Stimulated activated CD8-positive, alpha-beta memory T cell treated with anti-CD3 and anti-CD28 coated beads, Interleukin-2, amount 100 ng/mL, for 48 hours (primary cell): ENCODE measurements around the gene PRUNE1.

Experiments used
- DNase-seq, 2 donors: peaks; one replicate each; pipeline ENCODE4 v3.0.0-alpha.2; 2020; ENCODE audit warnings: low read depth in 2 of 2

The PRUNE1 gene

GRCh38 chr1:151008244-151009205 is at the start of gene PRUNE1:
Gene PRUNE1 (plus strand): TSS chr1:151008449. CDS start chr1:151008633, 184 bp downstream.
- peak; percentile 97 for DNase-seq

DNA sequence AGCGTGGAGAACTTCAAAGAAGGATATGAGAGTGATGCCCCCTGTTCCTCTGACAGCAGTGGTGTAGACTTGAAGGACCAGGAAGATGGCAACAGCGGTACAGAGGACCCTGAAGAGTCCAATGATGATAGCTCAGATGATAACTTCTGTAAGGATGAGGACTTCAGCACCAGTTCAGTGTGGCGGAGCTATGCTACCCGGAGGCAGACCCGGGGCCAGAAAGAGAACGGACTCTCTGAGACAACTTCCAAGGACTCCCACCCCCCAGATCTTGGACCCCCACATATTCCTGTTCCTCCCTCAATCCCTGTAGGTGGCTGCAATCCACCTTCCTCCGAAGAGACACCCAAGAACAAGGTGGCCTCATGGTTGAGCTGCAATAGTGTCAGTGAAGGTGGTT is 47.6 kb upstream of the PRUNE1 start:
- no peak for DNase-seq

DNA sequence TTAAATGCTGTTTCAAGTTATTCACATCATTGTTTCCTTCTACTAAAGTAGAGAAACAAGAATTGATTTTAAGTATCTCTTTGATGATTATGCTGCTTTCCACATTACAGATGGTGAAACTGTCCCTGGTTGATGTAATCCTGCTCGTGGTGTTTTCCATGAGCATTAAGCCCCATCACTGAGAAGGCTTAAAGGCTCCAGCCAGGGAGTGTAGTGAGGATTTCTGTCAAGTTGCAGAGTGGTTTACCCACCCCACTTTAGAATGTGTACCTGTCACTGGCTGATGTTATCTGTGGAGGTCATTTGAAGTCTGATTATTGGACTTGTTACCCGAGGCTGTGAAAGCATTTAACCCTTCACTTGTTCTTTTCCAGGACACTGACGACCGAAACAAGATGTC is 46.5 kb upstream of the PRUNE1 start:
- no peak for DNase-seq

GRCh38 chr1:150963321-150964163 is 44.7 kb upstream of the PRUNE1 start:
- no peak for DNase-seq

DNA sequence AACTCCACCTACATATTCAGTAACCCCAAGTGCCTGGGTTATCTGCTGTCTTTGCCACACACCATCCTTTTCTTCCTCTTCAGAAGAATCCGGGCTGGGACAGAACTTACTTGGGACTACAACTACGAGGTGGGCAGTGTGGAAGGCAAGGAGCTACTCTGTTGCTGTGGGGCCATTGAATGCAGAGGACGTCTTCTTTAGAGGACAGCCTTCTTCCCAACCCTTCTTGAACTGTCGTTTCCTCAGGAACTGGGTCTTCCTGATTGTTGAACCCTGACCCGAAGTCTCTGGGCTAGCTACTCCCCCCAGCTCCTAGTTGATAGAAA is 44.1 kb upstream of the PRUNE1 start:
- no peak for DNase-seq

DNA sequence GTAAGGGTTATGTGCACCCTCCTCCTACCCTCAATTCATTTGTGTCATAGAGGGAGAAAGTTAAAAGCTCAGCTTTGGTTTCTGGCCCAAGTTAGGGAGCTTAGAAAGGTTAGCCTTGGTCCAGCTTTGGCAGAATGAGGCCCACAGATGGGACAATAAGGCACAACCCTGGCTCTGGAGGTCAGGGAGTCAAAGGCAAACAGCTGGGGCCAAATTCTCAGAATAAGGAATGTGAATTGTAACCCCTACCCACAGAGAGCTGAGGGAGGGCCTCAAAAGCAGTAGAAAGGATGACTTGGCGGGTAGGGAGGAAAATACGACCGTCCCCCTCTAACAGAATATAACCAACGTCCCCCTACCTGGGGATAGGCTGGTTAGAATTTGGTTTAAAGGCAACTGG is 42.6 kb upstream of the PRUNE1 start:
- no peak for DNase-seq

DNA sequence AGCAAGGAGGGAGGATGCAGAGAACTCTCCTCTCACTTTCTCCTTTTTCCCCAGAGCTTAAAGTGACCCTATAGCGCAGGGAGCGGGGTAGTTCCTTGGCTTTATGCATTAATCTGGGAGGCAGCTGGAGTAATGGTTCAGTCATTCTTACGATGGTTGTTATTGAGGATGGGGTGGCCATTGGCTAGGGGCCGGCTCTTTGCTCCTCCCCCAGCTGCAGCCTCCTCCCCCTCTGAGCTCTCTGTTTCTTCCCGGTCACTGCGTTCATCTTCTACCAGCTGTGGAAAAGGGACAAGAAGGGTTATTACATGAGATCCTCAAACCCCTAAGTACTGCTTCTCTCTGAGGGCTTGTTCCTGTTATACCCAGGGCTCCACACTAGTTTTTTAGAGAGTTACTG is 42.2 kb upstream of the PRUNE1 start:
- no peak for DNase-seq

DNA sequence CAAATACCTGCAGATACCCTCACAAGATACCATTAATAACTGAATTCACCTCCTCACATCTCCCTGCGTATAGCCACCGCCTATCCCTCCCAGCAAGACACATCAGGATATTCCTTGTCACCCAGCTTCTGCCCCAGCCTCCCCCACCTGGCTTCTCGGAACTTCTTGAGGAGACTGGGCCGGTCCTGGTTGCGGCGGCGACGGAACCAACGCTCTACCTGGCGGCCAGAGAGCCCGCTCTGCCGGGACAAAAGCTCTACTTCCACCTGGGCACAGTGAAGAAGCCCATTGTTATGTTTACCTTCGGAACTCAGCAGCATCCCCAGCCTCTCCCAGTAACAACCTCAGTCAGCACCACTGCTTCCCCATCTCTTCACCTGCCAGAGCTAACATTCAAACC is 40.3 kb upstream of the PRUNE1 start:
- DNase-seq = no peak

GRCh38 chr1:150968491-150968890 is 39.8 kb upstream of the PRUNE1 start:
- no peak for DNase-seq

- no peak for DNase-seq
Measured at GRCh38 chr1:150969626-150970025, 38.6 kb upstream of the PRUNE1 start.

- DNase-seq = no peak
Measured at GRCh38 chr1:150970808-150971582, 37.3 kb upstream of the PRUNE1 start.

DNA sequence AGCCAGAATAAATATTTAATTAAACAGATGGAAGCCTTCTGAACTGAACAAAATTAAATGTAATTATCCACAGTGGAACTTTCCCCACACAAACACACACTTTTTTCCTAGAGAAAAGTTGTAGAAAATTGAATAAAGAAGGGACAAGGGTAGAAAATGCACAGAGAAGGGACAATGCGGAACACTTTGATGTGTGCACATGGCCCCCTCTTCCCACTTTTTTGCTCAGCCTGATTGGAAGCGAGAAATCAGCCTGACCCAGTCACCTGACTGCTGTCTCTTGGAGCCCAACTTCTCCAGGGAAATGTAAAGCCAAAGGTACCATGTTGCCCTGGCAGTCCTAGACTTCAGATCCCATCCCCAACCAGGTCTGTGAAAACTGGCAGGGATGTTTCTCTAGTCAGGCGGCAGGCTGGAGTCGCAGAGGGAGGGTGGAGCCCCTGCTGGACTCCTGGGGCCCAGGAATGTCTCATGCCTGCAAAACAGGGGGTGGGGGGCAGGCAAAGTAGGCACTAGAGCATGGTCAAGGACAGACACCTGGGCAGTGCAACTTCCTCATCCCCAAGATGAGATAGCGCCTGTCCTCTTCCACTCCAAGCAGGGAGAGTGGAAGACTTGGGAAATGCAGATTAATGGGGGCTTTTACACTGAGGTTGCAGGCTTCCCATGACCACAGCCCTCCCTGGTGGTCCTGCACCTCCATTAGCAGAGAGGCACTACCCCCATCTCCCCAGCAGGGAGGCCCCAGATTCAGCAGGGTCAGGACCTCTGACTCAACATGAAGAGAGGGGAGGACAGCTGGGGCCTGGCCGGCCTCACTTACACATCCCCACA is 36.4 kb upstream of the PRUNE1 start:
- no peak for DNase-seq

DNA sequence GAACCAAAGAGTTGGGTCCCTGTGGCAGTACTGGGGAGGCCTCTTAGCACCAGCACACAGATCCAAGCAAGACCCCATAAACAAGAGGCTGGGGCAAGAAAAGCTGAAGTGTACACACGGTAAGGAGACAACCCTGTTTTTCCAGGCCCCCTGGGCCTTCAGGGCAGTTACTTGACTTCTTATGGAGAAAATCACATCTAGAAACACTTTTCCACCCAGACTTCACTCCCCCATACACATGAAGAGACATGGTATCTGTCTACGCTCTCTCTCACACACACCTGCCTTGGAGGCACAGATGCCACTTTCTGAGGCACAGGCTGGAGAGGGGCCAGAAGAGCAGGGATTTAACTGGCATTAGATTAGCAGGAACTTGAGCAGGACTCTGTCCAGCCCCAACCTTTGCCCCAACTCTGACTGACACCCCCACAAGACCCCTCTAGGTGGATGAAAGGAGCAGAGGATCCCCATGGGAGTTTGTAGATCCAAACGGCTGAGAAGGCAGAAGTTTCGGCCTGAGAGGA is 35.8 kb upstream of the PRUNE1 start:
- DNase-seq = no peak

DNA sequence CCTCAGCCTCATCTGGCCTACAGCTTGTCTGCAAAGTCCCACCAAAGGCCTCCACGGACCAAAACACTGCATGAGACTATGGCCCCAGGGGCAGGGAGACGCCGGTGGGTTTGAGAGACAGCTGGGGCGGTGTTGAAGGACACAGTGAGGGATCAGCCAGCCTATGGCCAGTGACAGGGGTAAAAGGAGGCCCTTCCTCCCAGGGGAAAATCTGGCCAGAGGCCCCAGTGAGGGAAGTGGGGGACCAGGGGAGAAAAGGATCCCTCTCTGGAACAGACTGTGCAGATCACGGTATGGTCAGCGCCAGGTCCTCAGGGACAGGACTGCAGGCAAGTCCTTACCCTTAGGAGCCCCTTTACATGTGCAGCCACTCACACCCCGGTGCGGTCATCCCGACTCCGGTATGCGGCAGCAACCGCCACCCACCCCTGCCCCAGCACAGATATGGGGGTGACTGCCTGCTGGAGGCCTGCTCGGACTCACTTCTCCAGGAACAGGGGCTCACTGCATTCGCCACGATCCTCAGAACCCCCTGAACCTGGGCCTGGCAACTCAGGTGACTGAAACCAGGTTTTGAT is 34.9 kb upstream of the PRUNE1 start:
- DNase-seq = peak in 1 of 2 donors; percentile 29

- DNase-seq = peak; percentile 26 to 33
Measured at GRCh38 chr1:150973836-150974579, 34.2 kb upstream of the PRUNE1 start.

GRCh38 chr1:150974580-150975478 is 33.4 kb upstream of the PRUNE1 start, which contains the start of gene CERS2:
Gene CERS2 (minus strand): TSS chr1:150974835. CDS start chr1:150969090, 5,745 bp downstream.
- peak; percentile 46 to 58 for DNase-seq

- DNase-seq = no peak
Measured at GRCh38 chr1:150976401-150976821, 31.8 kb upstream of the PRUNE1 start.

DNA sequence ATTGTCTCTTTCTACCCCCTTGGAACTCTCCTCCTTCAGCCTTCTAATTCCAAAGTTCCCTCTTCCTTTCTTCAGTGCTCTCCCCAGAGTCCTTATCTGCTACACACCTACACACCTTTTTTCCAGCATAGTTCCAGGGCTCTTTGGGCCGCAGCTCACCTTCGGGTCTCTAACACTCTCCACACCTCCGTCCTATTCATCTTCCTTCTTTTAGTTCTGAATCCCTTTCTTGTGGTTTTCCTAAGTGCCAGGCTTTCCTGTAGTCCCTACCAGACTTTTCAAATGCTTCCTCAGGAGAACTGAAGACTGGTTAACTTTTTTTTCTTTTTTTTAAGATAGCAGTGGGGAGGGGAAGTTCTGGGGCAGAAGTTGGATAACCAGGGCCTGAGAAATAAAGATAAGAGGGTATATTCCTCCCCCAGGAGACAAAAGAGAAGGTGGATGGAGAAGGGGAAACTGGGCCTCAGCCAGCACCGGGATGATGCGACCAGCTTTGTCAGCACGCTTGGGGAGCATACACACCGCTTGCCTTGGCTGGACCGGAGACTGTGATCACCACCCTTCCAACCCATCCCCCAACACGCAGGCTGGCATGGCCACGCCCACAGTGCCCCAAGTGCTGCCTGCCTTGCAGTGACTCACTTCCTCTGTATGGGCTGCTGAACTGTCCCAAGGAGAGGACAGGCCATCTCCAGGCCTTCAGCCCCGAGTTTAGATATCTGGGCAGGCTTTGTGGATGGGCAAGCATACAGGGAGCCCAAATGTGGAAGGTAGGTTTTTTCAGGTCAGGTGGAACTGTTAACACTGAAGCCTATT is 31.2 kb upstream of the PRUNE1 start:
- DNase-seq = peak; percentile 64 to 73
